SK-N-SH (cell line): ENCODE results near the gene CAMK2D. TPM values are rescaled to one million over a fixed set of nuclear protein-coding genes. Genes with fewer than 3 reads are reported as not detected.

Experiments used
- CTCF ChIA-PET: fragments of 300-600, 350-600 bp; formaldehyde crosslinking; extraction: SDS; loops from one replicate; lab custom pipeline; 2021; lab: Yijun Ruan, JAX
- POLR2A ChIA-PET: fragments of 350-600 bp; sonication (Branson Sonifier 250); formaldehyde crosslinking; extraction: SDS; loops from one replicate; lab custom pipeline; 2020; ENCODE audit warnings: antibody characterized with exemption, inconsistent platforms; lab: Yijun Ruan, JAX
- DNase-seq: peaks from one replicate; pipeline ENCODE4 v3.0.0; 2012
- H2AFZ ChIP-seq: fragments of 200-600 bp; sonication (generic); 2 replicates; pipeline ENCODE4 v1.8.1; 2016; ENCODE audit warnings: antibody characterized with exemption, mild to moderate bottlenecking, low read depth
- H3F3A ChIP-seq: fragments of 200-600 bp; sonication (generic); replicated peaks from 2 replicates; pipeline ENCODE3; 2016; ENCODE audit warnings: antibody characterized with exemption, mild to moderate bottlenecking; ENCODE audit not compliant: insufficient read depth
- H3K27ac ChIP-seq, 2 experiments: fragments of 200-500 bp in 1 of 2; fragments of 200-600 bp in 1 of 2; sonication (Bioruptor generic) in 1 of 2; sonication (generic), shearing (Covaris generic) in 1 of 2; 2 replicates each; pipeline versions ENCODE4 v1.5.1 to v1.6.1; 2014 to 2016; ENCODE audit warnings: low read depth in 2 of 2, inconsistent platforms in 1 of 2, low read length in 1 of 2, mild to moderate bottlenecking in 1 of 2, mixed read lengths in 1 of 2
- H3K27me3 ChIP-seq: fragments of 200-600 bp; sonication (generic), shearing (Covaris generic); 2 replicates; pipeline ENCODE4 v1.6.1; 2016; ENCODE audit warnings: mixed run types; ENCODE audit not compliant: insufficient read depth
- H3K36me3 ChIP-seq, 2 experiments: fragments of 200-500 bp in 1 of 2; fragments of 200-600 bp in 1 of 2; sonication (Bioruptor generic) in 1 of 2; sonication (generic) in 1 of 2; replicated peaks in 1 of 2; 2 replicates each; pipeline versions ENCODE3 to v1.5.1; 2014 to 2016; ENCODE audit warnings: low read length in 1 of 2, mild to moderate bottlenecking in 1 of 2; ENCODE audit not compliant: insufficient read depth in 2 of 2, control insufficient read depth in 1 of 2
- H3K4me1 ChIP-seq, 2 experiments: fragments of 200-500 bp in 1 of 2; fragments of 200-600 bp in 1 of 2; sonication (Bioruptor generic) in 1 of 2; sonication (generic), shearing (Covaris generic) in 1 of 2; 2 replicates each; pipeline versions ENCODE4 v1.5.1 to v1.6.1; 2014 to 2016; ENCODE audit warnings: low read depth in 1 of 2, low read length in 1 of 2, mixed run types in 1 of 2; ENCODE audit not compliant: insufficient read depth in 2 of 2, control insufficient read depth in 1 of 2
- H3K4me2 ChIP-seq: fragments of 200-600 bp; sonication (generic), shearing (Covaris generic); 2 replicates; pipeline ENCODE4 v1.6.1; 2017; ENCODE audit warnings: mixed run types
- H3K4me3 ChIP-seq, 2 experiments: fragments of 200-500 bp in 1 of 2; fragments of 200-600 bp in 1 of 2; sonication (Bioruptor generic) in 1 of 2; sonication (generic), shearing (Covaris generic) in 1 of 2; 2 replicates each; pipeline versions ENCODE4 v1.5.1 to v1.8.1; 2014 to 2016; ENCODE audit warnings: low read depth in 2 of 2, inconsistent platforms in 1 of 2, low read length in 1 of 2, mild to moderate bottlenecking in 1 of 2, mixed read lengths in 1 of 2, moderate library complexity in 1 of 2
- H3K79me2 ChIP-seq: fragments of 200-600 bp; sonication (generic); 2 replicates; pipeline ENCODE4 v1.8.1; 2017; ENCODE audit warnings: mild to moderate bottlenecking; ENCODE audit not compliant: insufficient read depth
- H3K9ac ChIP-seq: fragments of 200-600 bp; sonication (generic); 2 replicates; pipeline ENCODE4 v1.6.1; 2017; ENCODE audit warnings: mixed run types
- H3K9me2 ChIP-seq: fragments of 200-600 bp; sonication (generic); 2 replicates; pipeline ENCODE4 v1.6.1; 2017; ENCODE audit warnings: mixed run types
- H3K9me3 ChIP-seq: fragments of 200-600 bp; sonication (generic); 2 replicates; pipeline ENCODE4 v1.6.1; 2017; ENCODE audit warnings: mixed run types, mild to moderate bottlenecking, moderate library complexity
- H4K20me1 ChIP-seq: fragments of 200-600 bp; sonication (generic); 2 replicates; pipeline ENCODE4 v1.6.1; 2017; ENCODE audit warnings: mild to moderate bottlenecking, mixed run types; ENCODE audit not compliant: insufficient read depth
- EP300 ChIP-seq, 2 experiments: IDR thresholded peaks; 2 replicates each; pipeline versions ENCODE4 v1.4.0 to v1.6.1; 2012; ENCODE audit warnings: borderline replicate concordance in 1 of 2, low read depth in 1 of 2, low read length in 1 of 2
- IRF3 ChIP-seq: fragments of 150-350 bp; IDR thresholded peaks from 2 replicates; pipeline ENCODE4 v1.6.1; 2016; ENCODE audit warnings: mild to moderate bottlenecking, low read depth, low read length
- JUND ChIP-seq: IDR thresholded peaks from 2 replicates; pipeline ENCODE4 v1.4.0; 2012
- MAX ChIP-seq: IDR thresholded peaks from 2 replicates; pipeline ENCODE4 v1.4.0; 2012; ENCODE audit warnings: low read depth
- NRF1 ChIP-seq: IDR thresholded peaks from 2 replicates; pipeline ENCODE4 v1.6.1; 2012; ENCODE audit warnings: low read depth, mild to moderate bottlenecking, low read length
- RAD21 ChIP-seq: IDR thresholded peaks from 2 replicates; pipeline ENCODE4 v1.6.1; 2012; ENCODE audit warnings: mild to moderate bottlenecking, low read length
- RFX5 ChIP-seq: IDR thresholded peaks from 2 replicates; pipeline ENCODE4 v1.6.1; 2012; ENCODE audit warnings: mild to moderate bottlenecking, improper control_type of control experiment, low read length
- SIN3A ChIP-seq: IDR thresholded peaks from 2 replicates; pipeline ENCODE4 v1.6.1; 2012; ENCODE audit warnings: low read depth, mild to moderate bottlenecking, low read length, moderate library complexity, borderline replicate concordance
- TAF1 ChIP-seq: IDR thresholded peaks from 2 replicates; pipeline ENCODE4 v1.6.1; 2012; ENCODE audit warnings: low read depth, mild to moderate bottlenecking, low read length, moderate library complexity, borderline replicate concordance
- TCF12 ChIP-seq: IDR thresholded peaks from 2 replicates; pipeline ENCODE4 v1.4.0; 2012
- USF1 ChIP-seq: IDR thresholded peaks from 2 replicates; pipeline ENCODE4 v1.4.0; 2012; ENCODE audit warnings: low read depth, borderline replicate concordance
- USF2 ChIP-seq: fragments of 150-350 bp; IDR thresholded peaks from 2 replicates; pipeline ENCODE4 v1.6.1; 2017; ENCODE audit warnings: antibody characterized with exemption, low read length, low read depth, borderline replicate concordance
- YY1 ChIP-seq: IDR thresholded peaks from 2 replicates; pipeline ENCODE4 v1.4.0; 2012; ENCODE audit warnings: low read depth, mild to moderate bottlenecking
- WGBS: methylation state at CpG from one replicate; pipeline ENCODE4 v1.1.6; 2017; ENCODE audit warnings: low lambda C conversion rate; 5-methylcytosine and 5-hydroxymethylcytosine counted together
- polyA plus RNA-seq, 3 experiments: library from polyadenylated mRNA; depleted of rRNA; stranded (reverse); fragments of >200 nt; gene quantifications; 2 replicates each; pipeline ENCODE4 v1.2.3, GENCODE V29; 2012

CAMK2D gene
- polyA plus RNA-seq, 1 of the 3 experiments (the other 2 are of a cell fraction) = 17.0 TPM

- POLR2A ChIA-PET = no interaction called here
- CTCF ChIA-PET = interaction anchor here (1.5 kb wide), 1 partner anchor 222 kb away, joined by 3 read pairs; no protein-coding TSS in a partner anchor
- TF ChIP-seq USF2 (no peak), YY1 (no peak), TAF1 (no peak)
- Histone ChIP-seq H3K27me3 (no peaks in the 10 kb centered on the region), H3K36me3 (no peaks in the 10 kb centered on the region), H3K4me2 (no peak overlapping the region), H2AFZ (no peak overlapping the region), H3K9me3 (no peaks in the 10 kb centered on the region), H3K27ac (no peak overlapping the region), H3K9ac (no peak overlapping the region), H3K9me2 (no peaks in the 10 kb centered on the region), H3K4me1 (peaks cover 0 to under 1% of the 10 kb centered on the region in 2 experiments; a peak in 1 of 4 replicates), H4K20me1 (no peaks in the 10 kb centered on the region), H3K79me2 (no peaks in the 10 kb centered on the region), H3F3A (peaks cover 4% of the 10 kb centered on the region), H3K4me3 (no peak overlapping the region)
- DNase-seq = no peak
- 92% methylated on average over 2 of the region's 2 CpGs for WGBS
These were observed 8.2 kb upstream of the CAMK2D start for GRCh38 chr4:113769744-113770143.

- no peaks in the 10 kb centered on the region for H3K9me2 ChIP-seq
- WGBS = 93% methylated on average over 2 of the region's 2 CpGs
- H3K4me3 ChIP-seq = no peak overlapping the region
- H3K9me3 ChIP-seq = no peaks in the 10 kb centered on the region
- no peak overlapping the region for H2AFZ ChIP-seq
- H3K4me2 ChIP-seq = no peak overlapping the region
- H3K36me3 ChIP-seq = no peaks in the 10 kb centered on the region
- CTCF ChIA-PET = interaction anchor here (1.5 kb wide), 1 partner anchor 221 kb away, joined by 3 read pairs; no protein-coding TSS in a partner anchor
- peaks cover 0 to 6% of the 10 kb centered on the region in 2 experiments; a peak in 2 of 4 replicates for H3K4me1 ChIP-seq
- H3K27me3 ChIP-seq = no peaks in the 10 kb centered on the region
- POLR2A ChIA-PET = no interaction called here
- TF ChIP-seq TCF12 = no peak
- no peak for TF ChIP-seq RFX5
- no peak for TF ChIP-seq RAD21
- peaks cover 5% of the 10 kb centered on the region for H3F3A ChIP-seq
- H3K79me2 ChIP-seq = no peaks in the 10 kb centered on the region
- DNase-seq = no peak
- no peaks in the 10 kb centered on the region for H4K20me1 ChIP-seq
- H3K27ac ChIP-seq = no peak overlapping the region
- no peak overlapping the region for H3K9ac ChIP-seq
These were observed 7.4 kb upstream of the CAMK2D start for GRCh38 chr4:113768952-113769351.

GRCh38 chr4:113766882-113767281 lies 5.3 kb upstream of the CAMK2D start:
- Histone ChIP-seq H4K20me1 (no peaks in the 10 kb centered on the region), H3K4me1 (peaks cover 0 to 10% of the 10 kb centered on the region in 2 experiments; a peak in 2 of 4 replicates), H3K9me3 (no peaks in the 10 kb centered on the region), H3K79me2 (no peaks in the 10 kb centered on the region), H3K36me3 (no peaks in the 10 kb centered on the region), H3K9ac (no peak overlapping the region), H3K4me2 (no peak overlapping the region), H3K27me3 (no peaks in the 10 kb centered on the region), H3K9me2 (no peaks in the 10 kb centered on the region), H2AFZ (no peak overlapping the region), H3K4me3 (no peak overlapping the region), H3F3A (peaks cover 23% of the 10 kb centered on the region), H3K27ac (no peak overlapping the region)
- WGBS = 100% methylated on average over 1 of the region's 2 CpGs
- CTCF ChIA-PET = interaction anchor here (1.8 kb wide), 1 partner anchor 16 kb away, joined by 5 read pairs; no protein-coding TSS in a partner anchor
- DNase-seq = no peak
- TF ChIP-seq EP300 (IDR thresholded peaks at IDR 0.05; ENCODE audit: borderline replicate concordance in 1 of 2, low read depth in 1 of 2, low read length in 1 of 2) (no peak), MAX (no peak), IRF3 (no peak), SIN3A (no peak), JUND (no peak), NRF1 (no peak), USF1 (no peak), RFX5 (no peak)
- POLR2A ChIA-PET = no interaction called here
